BE2C (cell line): Measurements from ENCODE around the gene SDR9C7.

ENCODE experiments used
- DNase-seq: peaks from one replicate; pipeline ENCODE4 v3.0.0-alpha.2; 2020
- H3K27me3 ChIP-seq: fragments of 250-450 bp; sonication (Bioruptor Pico); 2 replicates; pipeline ENCODE4 v1.5.1; 2020; ENCODE audit warnings: mild to moderate bottlenecking
- H3K36me3 ChIP-seq: fragments of 250-450 bp; sonication (Bioruptor Pico); 2 replicates; pipeline ENCODE4 v1.5.1; 2020; ENCODE audit warnings: mild to moderate bottlenecking
- H3K4me1 ChIP-seq: fragments of 250-450 bp; sonication (Bioruptor Pico); 2 replicates; pipeline ENCODE4 v1.5.1; 2020
- H3K4me3 ChIP-seq: 2 replicates; pipeline ENCODE4 v1.5.1; 2011; ENCODE audit warnings: low read depth, low read length
- H3K9me3 ChIP-seq: fragments of 250-450 bp; sonication (Bioruptor Pico); 2 replicates; pipeline ENCODE4 v1.5.1; 2020
- CTCF ChIP-seq: IDR thresholded peaks from 2 replicates; pipeline ENCODE4 v1.5.1; 2012; ENCODE audit warnings: mild to moderate bottlenecking, low read depth, low read length

Gene SDR9C7

GRCh38 chr12:56957229-56958052, 23.2 kb upstream of the SDR9C7 start, which contains the start of gene RDH16:
TSS of gene RDH16 (minus strand) at chr12:56957608. CDS start at chr12:56957462, 146 bp downstream.
- Histone ChIP-seq H3K4me3 (no peak within 1 kb of the TSS), H3K36me3 (no peaks in the 10 kb centered on the region), H3K4me1 (no peaks in the 10 kb centered on the region), H3K9me3 (peaks cover 3% of the 10 kb centered on the region; the same call in 1 of the 2 replicates), H3K27me3 (peaks cover 10% of the 10 kb centered on the region; the same call in 1 of the 2 replicates)
- no peak for TF ChIP-seq CTCF
- DNase-seq: no peak

GRCh38 chr12:56955631-56956256, 21.5 kb upstream of the SDR9C7 start:
- TF ChIP-seq CTCF: no peak
- Histone ChIP-seq H3K4me3 (no peak overlapping the region), H3K4me1 (no peaks in the 10 kb centered on the region), H3K36me3 (no peaks in the 10 kb centered on the region), H3K27me3 (peaks cover 10% of the 10 kb centered on the region; the same call in 1 of the 2 replicates), H3K9me3 (peaks cover 3% of the 10 kb centered on the region; the same call in 1 of the 2 replicates)
- no peak for DNase-seq

- no peak for TF ChIP-seq CTCF
- H3K9me3 ChIP-seq: peaks cover 3% of the 10 kb centered on the region; the same call in 1 of the 2 replicates
- DNase-seq: no peak
Observed at GRCh38 chr12:56954958-56955355, 20.7 kb upstream of the SDR9C7 start.

GRCh38 chr12:56954057-56954957, 20.1 kb upstream of the SDR9C7 start:
- no peak overlapping the region for H3K4me3 ChIP-seq
- TF ChIP-seq CTCF: no peak
- peaks cover 3% of the 10 kb centered on the region; the same call in 1 of the 2 replicates for H3K9me3 ChIP-seq
- H3K36me3 ChIP-seq: no peaks in the 10 kb centered on the region
- DNase-seq: no peak
- peaks cover 10% of the 10 kb centered on the region; the same call in 1 of the 2 replicates for H3K27me3 ChIP-seq
- no peaks in the 10 kb centered on the region for H3K4me1 ChIP-seq

More at GRCh38 chr12:56954958-56955355, 20.7 kb upstream of the SDR9C7 start:
- H3K4me1 ChIP-seq: no peaks in the 10 kb centered on the region
- H3K4me3 ChIP-seq: no peak overlapping the region
- H3K36me3 ChIP-seq: no peaks in the 10 kb centered on the region
- peaks cover 10% of the 10 kb centered on the region; the same call in 1 of the 2 replicates for H3K27me3 ChIP-seq

GRCh38 chr12:56953314-56953713, 19.1 kb upstream of the SDR9C7 start:
- H3K36me3 ChIP-seq: no peaks in the 10 kb centered on the region
- H3K4me1 ChIP-seq: no peaks in the 10 kb centered on the region
- H3K4me3 ChIP-seq: no peak overlapping the region
- peaks cover 2% of the 10 kb centered on the region; the same call in 1 of the 2 replicates for H3K9me3 ChIP-seq
- TF ChIP-seq CTCF: no peak
- H3K27me3 ChIP-seq: peaks cover 10% of the 10 kb centered on the region; the same call in 1 of the 2 replicates
- no peak for DNase-seq
